Measurements from ENCODE around the gene POLR2J. TPM values are rescaled to one million over a fixed set of nuclear protein-coding genes. Genes with fewer than 3 reads are reported as not detected.

Gene POLR2J
- total RNA-seq, 1 experiment from 2014 or later, result 44.1 TPM

DNA sequence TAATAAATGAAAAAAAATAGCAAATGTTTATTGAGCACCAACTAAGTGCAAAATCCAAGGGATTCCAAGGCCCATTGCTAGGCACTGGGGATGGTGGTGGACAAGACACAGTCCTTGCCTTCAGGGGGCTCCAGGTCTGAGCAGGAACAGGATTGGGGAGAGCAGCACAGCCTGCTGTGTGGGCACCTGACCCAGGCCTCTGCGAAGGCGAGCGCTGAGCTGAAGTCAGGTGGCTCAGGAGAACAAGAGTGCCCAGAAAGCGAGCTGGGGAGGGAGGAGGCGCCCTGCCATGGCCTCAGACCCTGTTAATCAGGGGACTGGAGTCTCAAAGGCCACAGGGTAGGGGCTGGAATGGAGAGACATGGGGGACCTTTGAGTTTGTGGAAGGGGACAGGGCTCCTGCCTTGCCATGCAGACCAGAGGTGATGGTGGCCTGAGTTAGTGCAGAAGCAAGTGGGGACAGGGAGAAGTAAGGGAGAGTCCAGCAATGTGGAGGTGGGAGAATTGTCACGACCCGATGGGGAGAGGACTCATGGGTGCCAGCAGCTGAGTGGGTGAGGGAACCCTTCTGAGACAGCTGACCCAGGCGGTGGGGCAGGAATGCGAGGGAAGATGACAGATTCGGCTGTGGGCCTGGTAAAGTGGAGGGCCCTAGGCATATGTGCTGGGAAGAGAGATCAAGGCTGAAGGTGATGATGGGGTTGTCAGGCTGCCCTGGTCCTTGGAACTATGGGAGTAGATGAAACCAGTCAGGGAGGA lies 49.4 kb downstream of the POLR2J start:
- no peaks in the 10 kb centered on the region for H3K9me3 ChIP-seq (replicated peaks)
- peaks cover 27% of the 10 kb centered on the region for H3K4me1 ChIP-seq (replicated peaks)
- H3K4me3 ChIP-seq, result no peak overlapping the region

DNA sequence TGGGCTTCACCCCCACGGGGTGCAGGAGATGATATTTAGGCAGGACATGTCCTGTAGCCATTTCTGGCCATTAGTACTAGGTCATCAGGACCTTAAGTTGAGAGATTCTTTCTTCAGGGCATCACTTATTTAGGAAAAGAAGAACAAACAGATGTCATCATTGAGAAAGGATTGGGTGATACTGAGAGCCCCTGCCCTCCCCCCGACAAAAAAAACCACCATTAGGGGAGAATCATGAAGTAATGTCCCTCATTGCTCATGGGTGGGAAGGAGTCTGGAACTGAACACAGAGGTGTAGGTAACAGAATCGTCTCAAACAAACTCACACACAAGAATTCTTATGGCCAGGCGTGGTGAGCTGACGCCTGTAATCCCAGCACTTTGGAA lies 51.7 kb downstream of the POLR2J start:
- H3K4me3 ChIP-seq, result no peak overlapping the region
- no peaks in the 10 kb centered on the region for H3K9me3 ChIP-seq (replicated peaks)
- peaks cover 55% of the 10 kb centered on the region for H3K36me3 ChIP-seq
- H3K27ac ChIP-seq, result no peak overlapping the region
- DNase-seq (ENCODE audit: low read depth in 1 of 2, low spot score in 2 of 2), result no peak
- peaks cover 40% of the 10 kb centered on the region for H3K4me1 ChIP-seq (replicated peaks)
- H3K27me3 ChIP-seq (replicated peaks), result no peaks in the 10 kb centered on the region

More for the DNA sequence above, 49.4 kb downstream of the POLR2J start:
- H3K27me3 ChIP-seq (replicated peaks), result no peaks in the 10 kb centered on the region
- H3K36me3 ChIP-seq, result peaks cover 38% of the 10 kb centered on the region
- no peak for DNase-seq (ENCODE audit: low read depth in 1 of 2, low spot score in 2 of 2)
- H3K27ac ChIP-seq, result no peak overlapping the region

GRCh38 chr7:102426268-102427018 lies 52.3 kb downstream of the POLR2J start:
- H3K9me3 ChIP-seq (replicated peaks), result no peaks in the 10 kb centered on the region
- no peak overlapping the region for H3K4me3 ChIP-seq
- no peak for DNase-seq (ENCODE audit: low read depth in 1 of 2, low spot score in 2 of 2)
- H3K36me3 ChIP-seq, result peaks cover 60% of the 10 kb centered on the region
- H3K27me3 ChIP-seq (replicated peaks), result no peaks in the 10 kb centered on the region
- H3K27ac ChIP-seq, result no peak overlapping the region
- peaks cover 43% of the 10 kb centered on the region for H3K4me1 ChIP-seq (replicated peaks)

DNA sequence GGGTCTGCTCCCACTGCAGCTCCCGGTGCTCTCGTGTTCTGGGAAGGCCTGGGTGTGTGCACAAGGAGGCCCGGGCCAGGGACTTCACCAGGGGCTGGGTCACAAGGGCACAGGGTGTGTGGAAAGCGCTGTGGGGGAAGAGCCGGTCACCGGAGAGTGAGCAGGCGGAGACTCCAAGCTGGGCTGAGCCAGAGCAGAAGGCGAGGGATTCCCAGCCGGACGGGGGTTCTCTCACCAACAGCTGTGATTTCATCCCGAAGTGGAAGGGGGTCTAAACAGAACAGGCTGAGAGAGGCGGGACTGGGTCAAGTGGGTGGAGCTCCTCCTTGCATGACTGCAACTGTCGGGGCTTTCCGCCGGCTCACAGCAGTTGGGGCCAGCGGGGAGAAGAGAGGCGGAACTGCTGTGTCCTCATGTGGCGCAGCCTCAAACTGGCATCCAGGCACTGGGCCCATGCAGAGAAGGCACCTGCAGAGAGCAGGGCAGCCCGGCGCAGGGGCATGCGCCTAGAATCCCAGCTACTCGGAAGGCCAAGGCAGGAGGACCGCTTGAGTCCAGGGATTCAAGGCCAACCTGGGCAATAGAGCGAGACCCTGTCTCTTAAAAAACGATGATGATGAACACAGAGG lies 53.0 kb downstream of the POLR2J start:
- Histone ChIP-seq H3K4me3 (no peak overlapping the region), H3K27me3 (replicated peaks) (no peaks in the 10 kb centered on the region), H3K4me1 (replicated peaks) (peaks cover 50% of the 10 kb centered on the region), H3K9me3 (replicated peaks) (no peaks in the 10 kb centered on the region), H3K36me3 (peaks cover 64% of the 10 kb centered on the region), H3K27ac (no peak overlapping the region)
- no peak for DNase-seq (ENCODE audit: low read depth in 1 of 2, low spot score in 2 of 2)

- H3K27ac ChIP-seq, result no peak overlapping the region; the same call in 1 of the 2 replicates
- DNase-seq (ENCODE audit: low read depth in 1 of 2, low spot score in 2 of 2), result no peak
Measured at GRCh38 chr7:102424787-102425218, 53.9 kb downstream of the POLR2J start.

GRCh38 chr7:102424129-102424551 lies 54.6 kb downstream of the POLR2J start:
- Histone ChIP-seq H3K27me3 (replicated peaks) (no peaks in the 10 kb centered on the region), H3K36me3 (peaks cover 72% of the 10 kb centered on the region), H3K27ac (peak overlapping the region; percentile 42; the same call in 1 of the 2 replicates), H3K4me3 (no peak overlapping the region), H3K9me3 (replicated peaks) (no peaks in the 10 kb centered on the region), H3K4me1 (replicated peaks) (peaks cover 66% of the 10 kb centered on the region)
- peak; percentile 69 to 80 for DNase-seq (ENCODE audit: low read depth in 1 of 2, low spot score in 2 of 2)

More at GRCh38 chr7:102424787-102425218, 53.9 kb downstream of the POLR2J start:
- Histone ChIP-seq H3K36me3 (peaks cover 66% of the 10 kb centered on the region), H3K4me3 (no peak overlapping the region), H3K9me3 (replicated peaks) (no peaks in the 10 kb centered on the region), H3K27me3 (replicated peaks) (no peaks in the 10 kb centered on the region), H3K4me1 (replicated peaks) (peaks cover 59% of the 10 kb centered on the region)

Other genes with a start within 250 kb of the POLR2J start
- 62.6 and 83.1 TPM in 2 replicates for gene SH2B2, start 192.1 kb downstream of the POLR2J start, total RNA-seq (2014; rRNA removed; shearing (Covaris generic))
- not detected in 2 replicates for gene SPDYE6, start 122.5 kb downstream of the POLR2J start, total RNA-seq (2014; rRNA removed; shearing (Covaris generic))
- gene PRKRIP1, start 82.6 kb downstream of the POLR2J start, total RNA-seq (2014; rRNA removed; shearing (Covaris generic)), result 29.6 and 30.7 TPM in 2 replicates
- gene ORAI2, start 45.3 kb downstream of the POLR2J start, total RNA-seq (2014; rRNA removed; shearing (Covaris generic)), result 18.3 and 27.0 TPM in 2 replicates
- 26.4 and 27.4 TPM in 2 replicates for gene ALKBH4, start 14.1 kb downstream of the POLR2J start, total RNA-seq (2014; rRNA removed; shearing (Covaris generic))
- gene LRWD1, start 13.9 kb downstream of the POLR2J start, total RNA-seq (2014; rRNA removed; shearing (Covaris generic)), result 43.3 and 66.3 TPM in 2 replicates
- 4.0 and 9.5 TPM in 2 replicates for gene RASA4B, start 38.9 kb upstream of the POLR2J start, total RNA-seq (2014; rRNA removed; shearing (Covaris generic))
- gene UPK3BL2, start 64.8 kb upstream of the POLR2J start, total RNA-seq (2014; rRNA removed; shearing (Covaris generic)), result 0.24 and 1.6 TPM in 2 replicates
- not detected in 2 replicates for gene SPDYE2, start 72.3 kb upstream of the POLR2J start, total RNA-seq (2014; rRNA removed; shearing (Covaris generic))
- 15.7 and 21.3 TPM in 2 replicates for gene POLR2J3, start 93.7 kb upstream of the POLR2J start, total RNA-seq (2014; rRNA removed; shearing (Covaris generic))
- 15.4 and 19.4 TPM in 2 replicates for gene RASA4, start 137.8 kb upstream of the POLR2J start, total RNA-seq (2014; rRNA removed; shearing (Covaris generic))
- gene UPK3BL1, start 163.9 kb upstream of the POLR2J start, total RNA-seq (2014; rRNA removed; shearing (Covaris generic)), result 20.9 and 21.2 TPM in 2 replicates
- not detected in 2 replicates for gene SPDYE2B, start 171.4 kb upstream of the POLR2J start, total RNA-seq (2014; rRNA removed; shearing (Covaris generic))
- 1.3 and 1.4 TPM in 2 replicates for gene POLR2J2, start 192.7 kb upstream of the POLR2J start, total RNA-seq (2014; rRNA removed; shearing (Covaris generic))

Measured in SJSA1 (cell line).